GM21576 (cell line): ENCODE data around the gene WFDC1.

ENCODE experiments used
- ATAC-seq: cut with Tn5 transposase; IDR thresholded peaks from one replicate; pipeline ENCODE4 v1.9.1; 2021; ENCODE audit warnings: mild to moderate bottlenecking, moderate library complexity; ENCODE audit not compliant: unreplicated experiment

WFDC1 gene

DNA sequence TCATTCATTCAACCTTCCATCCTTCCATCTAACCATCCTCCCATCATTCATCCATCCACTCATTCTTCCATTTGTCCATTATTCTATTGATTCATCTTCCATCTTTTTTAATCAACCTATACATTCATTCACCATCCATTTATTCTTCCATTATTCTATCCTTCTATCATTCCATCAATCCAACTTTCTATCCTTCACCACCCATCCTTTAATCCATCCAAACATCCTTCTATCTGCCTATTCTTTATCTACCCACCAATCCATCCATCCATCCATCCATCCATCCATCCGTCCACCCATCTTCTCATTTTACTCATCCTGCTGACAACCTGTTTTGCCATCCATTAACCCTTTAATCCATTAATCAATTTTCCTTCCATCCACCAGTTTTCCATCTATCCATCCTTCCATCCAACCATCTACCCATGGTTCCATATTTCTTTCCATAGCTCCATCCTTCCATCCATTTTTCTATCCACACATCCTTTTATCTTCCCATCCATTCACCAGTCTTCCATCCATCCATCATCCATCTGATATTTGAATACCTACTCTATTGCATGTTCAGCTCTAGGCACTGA is 21.8 kb upstream of the WFDC1 start:
- no peak for ATAC-seq

DNA sequence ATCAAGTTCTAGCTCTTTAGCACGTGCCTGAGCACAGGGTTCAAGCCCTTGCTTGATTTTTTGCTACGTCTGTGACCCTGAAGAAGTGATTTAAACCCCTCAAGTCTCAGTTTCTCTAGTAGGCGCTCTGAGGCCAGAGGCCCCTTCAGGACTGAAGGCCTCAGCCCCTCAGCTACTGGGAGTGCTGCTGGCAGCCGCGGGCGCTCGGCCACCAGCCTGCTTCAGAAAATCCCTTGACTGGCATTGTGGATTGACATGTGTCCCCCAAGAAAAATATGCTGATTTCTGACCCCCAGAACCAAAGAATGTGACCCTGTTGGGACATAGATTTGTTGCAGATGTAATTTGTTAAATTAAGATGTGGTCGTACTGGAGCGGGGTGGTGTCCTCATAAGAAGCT is 20.2 kb upstream of the WFDC1 start:
- no peak for ATAC-seq

GRCh38 chr16:84275585-84276151 is 19.0 kb upstream of the WFDC1 start:
- ATAC-seq = no peak

- no peak for ATAC-seq
Measured at GRCh38 chr16:84277244-84277823, 17.3 kb upstream of the WFDC1 start.

GRCh38 chr16:84278333-84278732 is 16.3 kb upstream of the WFDC1 start:
- no peak for ATAC-seq

DNA sequence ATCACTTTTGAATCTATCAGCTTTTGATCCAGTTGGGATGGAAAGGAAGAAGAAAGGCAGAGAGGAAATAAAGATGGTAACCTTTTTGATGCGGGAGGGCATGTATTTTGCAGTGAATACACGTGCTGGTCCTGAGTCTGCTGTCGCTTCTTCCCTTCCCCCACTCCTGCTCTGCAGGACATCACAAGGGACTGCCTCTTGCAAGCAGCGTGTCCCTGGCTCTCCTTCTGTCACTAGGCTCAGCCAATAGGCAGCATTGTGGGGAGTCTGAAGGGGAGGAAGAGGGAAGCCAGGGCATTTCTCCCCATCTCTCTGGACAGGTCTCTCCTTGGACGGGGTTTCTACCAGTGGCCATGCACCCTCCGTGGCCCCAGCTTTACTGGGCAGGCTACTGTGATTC is 15.7 kb upstream of the WFDC1 start:
- no peak for ATAC-seq

GRCh38 chr16:84279881-84280280 is 14.8 kb upstream of the WFDC1 start:
- ATAC-seq = no peak

DNA sequence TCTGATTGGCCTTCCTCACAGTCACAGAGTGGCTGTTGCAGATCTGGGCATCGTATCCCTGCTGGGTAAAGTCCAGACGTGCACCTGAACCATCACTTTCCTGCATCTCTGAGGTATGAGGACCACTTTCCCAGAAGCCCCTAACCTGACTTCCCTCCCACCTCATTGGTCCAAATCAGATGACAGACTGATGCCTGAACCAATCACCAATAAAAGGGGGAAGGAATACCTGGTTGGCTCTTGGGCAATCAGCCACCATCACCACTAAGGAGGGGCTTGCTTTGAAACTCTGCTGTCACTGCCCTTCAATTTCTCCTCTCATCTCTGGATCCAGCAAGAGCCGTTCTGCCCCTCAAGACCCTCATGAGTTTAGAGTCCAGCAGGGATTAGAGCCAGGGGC is 13.6 kb upstream of the WFDC1 start:
- no peak for ATAC-seq

- no peak for ATAC-seq
Measured at GRCh38 chr16:84282533-84282932, 12.1 kb upstream of the WFDC1 start.

- no peak for ATAC-seq
Measured at GRCh38 chr16:84283314-84284153, 11.1 kb upstream of the WFDC1 start.

DNA sequence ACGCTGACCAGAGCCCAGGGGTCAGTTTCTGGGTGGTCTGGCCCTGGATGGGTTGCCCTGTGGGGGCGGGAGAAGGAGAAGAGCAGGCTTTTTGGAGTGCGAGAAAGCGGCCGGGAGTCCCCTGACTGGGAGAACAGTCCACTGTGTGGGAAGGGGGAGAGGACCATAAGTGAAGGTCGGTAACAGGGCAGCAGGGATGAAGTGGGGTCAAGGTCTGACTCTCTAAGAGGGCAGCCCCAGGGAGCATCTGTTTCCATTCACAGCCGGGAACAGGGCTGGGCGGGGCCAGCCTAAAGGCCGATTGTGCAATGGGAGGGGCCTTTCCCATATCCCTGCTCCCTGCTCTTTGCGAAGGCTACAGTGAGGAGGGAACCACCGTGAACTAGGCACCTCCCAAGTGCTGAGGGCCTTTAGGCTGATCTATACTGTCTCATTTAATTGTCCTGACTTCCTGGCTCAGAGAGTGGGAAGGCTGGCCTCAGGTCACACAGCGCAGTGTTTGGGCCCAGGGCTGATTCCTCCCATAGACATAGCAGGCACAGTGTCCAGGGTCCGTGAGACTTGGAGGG is 10.4 kb upstream of the WFDC1 start:
- no peak for ATAC-seq

DNA sequence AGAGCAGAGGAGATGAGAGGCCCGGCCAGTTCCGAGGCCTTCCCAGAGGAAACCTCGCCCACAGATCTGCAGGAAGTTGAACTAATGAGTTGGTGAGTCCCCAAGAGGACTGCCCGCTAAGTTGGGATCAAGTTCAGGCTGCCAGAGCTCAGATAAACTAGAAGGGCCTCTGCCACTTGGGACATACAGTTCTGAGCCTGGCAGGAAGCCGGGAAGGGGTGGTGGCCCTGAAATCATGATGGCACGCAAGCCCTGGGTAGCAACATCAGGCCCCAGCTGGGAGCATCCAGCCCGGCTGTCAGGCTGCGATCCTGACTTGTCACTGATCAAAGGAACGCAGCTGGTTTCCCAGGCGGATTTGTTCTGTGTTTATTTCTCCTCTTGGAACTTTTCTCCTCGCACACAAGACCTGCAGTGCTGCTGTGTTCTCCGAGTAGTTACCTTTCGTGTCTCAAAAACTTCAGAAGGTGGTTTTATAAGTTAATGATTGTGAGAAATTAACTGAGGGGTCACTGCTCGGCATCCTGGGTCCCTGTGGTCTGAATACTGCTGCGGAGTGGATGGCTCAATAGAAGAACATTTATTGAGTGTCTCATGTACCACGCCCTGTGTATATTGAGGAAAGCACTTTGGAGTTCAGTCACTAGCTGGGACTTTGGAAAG is 8.0 kb upstream of the WFDC1 start:
- no peak for ATAC-seq

- no peak for ATAC-seq
Measured at GRCh38 chr16:84288902-84289301, 5.8 kb upstream of the WFDC1 start.

- no peak for ATAC-seq
Measured at GRCh38 chr16:84291226-84291625, 3.5 kb upstream of the WFDC1 start.

DNA sequence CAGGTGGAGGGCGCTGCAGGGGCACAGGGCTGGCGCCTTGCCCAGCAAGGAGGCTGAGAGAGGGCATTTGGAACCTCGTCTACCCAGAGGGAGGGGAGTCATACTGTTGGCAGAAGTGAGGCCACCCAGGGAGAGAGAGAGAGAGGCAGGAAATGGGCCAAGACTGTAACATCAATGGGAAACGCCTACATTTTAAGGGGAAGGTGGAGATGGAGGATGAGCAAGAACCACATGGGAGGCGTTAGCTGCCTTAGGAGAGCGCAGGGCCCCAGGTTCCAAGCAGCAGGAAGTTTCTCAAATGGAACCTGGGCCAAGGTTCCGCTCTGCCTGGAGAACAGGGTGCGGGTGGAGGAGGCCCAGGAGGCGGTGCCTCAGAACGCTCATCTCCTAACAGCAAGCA is 2.7 kb upstream of the WFDC1 start:
- ATAC-seq = no peak

DNA sequence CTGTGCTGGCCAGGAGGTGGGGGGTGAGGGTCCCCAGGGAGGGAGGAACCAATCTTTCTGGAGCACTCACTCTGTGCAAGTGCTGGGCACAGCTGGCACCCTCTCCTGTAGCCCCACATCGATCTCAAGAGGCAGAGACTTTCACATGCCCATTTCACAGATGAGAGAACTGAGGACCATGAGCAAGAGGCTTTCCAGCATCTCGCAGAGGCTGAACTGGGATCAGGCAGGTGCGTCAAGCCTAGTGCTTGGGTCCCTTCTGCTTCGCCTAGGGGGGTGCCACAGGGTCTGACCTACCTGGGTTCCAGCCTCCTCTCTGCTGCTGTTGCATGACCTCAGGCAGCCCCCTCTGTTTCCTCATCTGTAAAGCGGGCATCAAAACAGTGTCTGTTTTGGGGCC is 1.3 kb upstream of the WFDC1 start:
- no peak for ATAC-seq

GRCh38 chr16:84294117-84294516 is 561 bp upstream of the WFDC1 start:
- ATAC-seq = no peak

GRCh38 chr16:84295203-84295860 is 654 bp downstream of the WFDC1 start:
- no peak for ATAC-seq

DNA sequence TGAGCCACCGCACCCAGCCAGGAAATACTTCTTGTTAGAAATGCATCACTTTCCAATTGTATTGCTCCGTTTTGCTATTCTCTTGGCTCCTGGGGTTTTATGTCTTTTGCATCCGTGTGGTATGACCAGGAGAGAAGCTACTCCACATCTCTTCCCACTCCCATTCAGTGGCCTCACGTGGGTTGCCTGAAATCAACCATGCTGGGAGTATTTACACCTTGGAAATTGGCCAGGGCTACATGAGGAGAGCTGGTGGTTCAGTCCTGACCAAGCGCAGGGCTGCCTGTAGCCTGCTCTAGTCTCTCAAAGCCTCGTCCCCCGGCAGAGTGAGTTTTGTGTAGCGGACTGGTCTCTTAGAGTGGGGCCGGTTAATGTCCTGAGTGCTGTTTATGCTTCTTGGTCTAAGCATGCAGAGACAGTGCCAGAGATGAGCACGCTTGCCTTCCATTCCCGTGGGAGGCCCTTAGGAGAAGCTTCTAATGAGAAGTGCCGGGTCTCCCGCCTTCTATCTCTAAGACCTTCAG is 3.8 kb downstream of the WFDC1 start:
- no peak for ATAC-seq

DNA sequence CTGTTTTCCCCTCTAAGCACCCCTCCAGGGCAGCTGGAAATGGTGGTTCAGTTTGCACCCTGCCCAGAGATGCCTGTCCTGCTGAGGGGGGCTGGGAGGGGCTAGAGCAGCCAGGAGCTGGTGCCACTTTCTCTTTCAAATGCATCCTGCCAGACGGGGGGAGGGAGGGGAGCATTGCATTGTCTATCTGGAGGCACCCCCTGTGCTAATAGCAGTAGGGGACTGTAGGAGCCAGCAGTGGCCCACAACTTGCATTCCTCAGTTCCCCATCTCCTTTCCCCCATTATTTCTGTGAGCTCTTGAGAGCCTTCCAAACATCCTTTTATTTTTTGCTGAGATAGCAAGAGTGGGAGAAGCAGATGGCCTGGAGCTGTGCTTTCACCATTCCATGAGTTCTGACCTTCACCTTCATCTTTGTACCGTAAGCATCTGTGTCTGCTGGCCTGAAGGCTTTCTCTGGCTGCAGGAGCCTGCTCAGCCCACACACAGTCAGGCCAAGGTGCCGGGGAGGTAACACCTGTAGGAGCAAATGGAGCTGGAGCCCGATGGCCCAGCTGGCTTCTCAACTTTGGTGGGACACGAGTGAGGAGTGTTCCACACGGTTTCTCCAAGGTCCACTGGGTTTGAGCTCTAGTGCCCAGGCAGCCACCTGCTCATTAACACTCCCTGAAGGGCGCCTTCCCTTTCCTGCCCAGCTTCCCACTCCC is 5.2 kb downstream of the WFDC1 start:
- ATAC-seq = no peak
